Measurements from ENCODE around the gene MYO1A. TPM values are rescaled to one million over a fixed set of nuclear protein-coding genes. Genes with fewer than 3 reads are reported as not detected.

The MYO1A gene
- total and polyA plus RNA-seq, 5 donors, result 0.02 to 0.43 (median 0.32) TPM; not detected in 1

Other genes starting within 250 kb of the MYO1A start
- under 1 TPM in 2 of 4 donors, not detected in 2; 0.11 to 0.12 TPM for gene SDR9C7, start 115.7 kb downstream of the MYO1A start, total RNA-seq
- 0.05 TPM for gene SDR9C7, start 115.7 kb downstream of the MYO1A start, polyA plus RNA-seq
- gene RDH16, start 92.5 kb downstream of the MYO1A start, total RNA-seq, result under 1 TPM; 0.06 to 0.31 (median 0.26) TPM
- gene RDH16, start 92.5 kb downstream of the MYO1A start, polyA plus RNA-seq, result 0.29 TPM
- gene ZBTB39, start 43.6 kb downstream of the MYO1A start, total RNA-seq, result 1 to 10 TPM; 3.7 to 4.5 (median 4.1) TPM
- gene ZBTB39, start 43.6 kb downstream of the MYO1A start, polyA plus RNA-seq, result 1.9 TPM
- gene TAC3, start 33.6 kb downstream of the MYO1A start, total RNA-seq, result not detected
- gene TAC3, start 33.6 kb downstream of the MYO1A start, polyA plus RNA-seq, result not detected
- gene NEMP1, start 28.7 kb upstream of the MYO1A start, total RNA-seq, result 1 to 10 TPM; 4.4 to 6.1 (median 5.1) TPM
- 1.6 TPM for gene NEMP1, start 28.7 kb upstream of the MYO1A start, polyA plus RNA-seq
- 10 to 100 TPM; 12.8 to 22.7 (median 14.7) TPM for gene NAB2, start 39.0 kb upstream of the MYO1A start, total RNA-seq
- 13.8 TPM for gene NAB2, start 39.0 kb upstream of the MYO1A start, polyA plus RNA-seq
- gene STAT6, start 61.2 kb upstream of the MYO1A start, total RNA-seq, result 10 to 100 TPM; 77.8 to 89.6 (median 83.6) TPM
- gene STAT6, start 61.2 kb upstream of the MYO1A start, polyA plus RNA-seq, result 57.6 TPM
- gene LRP1, start 78.4 kb upstream of the MYO1A start, total RNA-seq, result 100 to 1,000 TPM in 3 of 4 donors, 10 to 100 TPM in 1; 79.7 to 181 (median 154) TPM
- gene LRP1, start 78.4 kb upstream of the MYO1A start, polyA plus RNA-seq, result 55.0 TPM
- not detected for gene LRP1-AS, start 97.5 kb upstream of the MYO1A start, total RNA-seq
- gene LRP1-AS, start 97.5 kb upstream of the MYO1A start, polyA plus RNA-seq, result not detected
- under 1 TPM in 3 of 4 donors, not detected in 1; 0.11 to 0.39 (median 0.29) TPM for gene NXPH4, start 166.7 kb upstream of the MYO1A start, total RNA-seq
- gene NXPH4, start 166.7 kb upstream of the MYO1A start, polyA plus RNA-seq, result 1.2 TPM
- gene SHMT2, start 179.6 kb upstream of the MYO1A start, total RNA-seq, result 10 to 100 TPM; 27.4 to 33.2 (median 29.9) TPM
- gene SHMT2, start 179.6 kb upstream of the MYO1A start, polyA plus RNA-seq, result 17.9 TPM
- gene STAC3, start 201.1 kb upstream of the MYO1A start, total RNA-seq, result 1 to 10 TPM in 3 of 4 donors, under 1 TPM in 1; 0.91 to 2.3 (median 1.6) TPM
- gene STAC3, start 201.1 kb upstream of the MYO1A start, polyA plus RNA-seq, result 1.2 TPM

Measured in right cardiac atrium (tissue), 5 donors.